Parathyroid adenoma (tissue), 2 donors: ENCODE measurements around the gene PCDHB14.
"Not testable (repeated sequence)": the region's sequence is repeated elsewhere in the genome, so short reads cannot be mapped to it uniquely, and the experiment has no call there.

Source experiments
- H2AFZ ChIP-seq: fragments of 300-600 bp; sonication (generic); one replicate; pipeline ENCODE4 v1.7.0; 2017; ENCODE audit warnings: antibody characterized with exemption, mild to moderate bottlenecking
- H3K27ac ChIP-seq: fragments of 300-600 bp; sonication (generic); one replicate; pipeline ENCODE4 v1.7.0; 2017
- H3K27me3 ChIP-seq: fragments of 300-600 bp; sonication (generic); one replicate; pipeline ENCODE4 v1.7.0; 2017; ENCODE audit warnings: low read length; ENCODE audit not compliant: control insufficient read depth, insufficient read depth
- H3K36me3 ChIP-seq: fragments of 300-600 bp; sonication (generic); one replicate; pipeline ENCODE4 v1.7.0; 2017; ENCODE audit warnings: low read length; ENCODE audit not compliant: control insufficient read depth, insufficient read depth
- H3K4me1 ChIP-seq: fragments of 300-600 bp; sonication (generic); one replicate; pipeline ENCODE4 v1.7.0; 2017; ENCODE audit warnings: control low read depth
- H3K4me2 ChIP-seq: fragments of 300-600 bp; sonication (generic); one replicate; pipeline ENCODE4 v1.7.0; 2017; ENCODE audit warnings: low read length
- H3K4me3 ChIP-seq: fragments of 300-600 bp; sonication (generic); one replicate; pipeline ENCODE4 v1.7.0; 2017; ENCODE audit warnings: low read depth, low read length
- H3K79me2 ChIP-seq: fragments of 300-600 bp; sonication (generic); one replicate; pipeline ENCODE4 v1.7.0; 2017; ENCODE audit warnings: control low read depth
- H3K9ac ChIP-seq: fragments of 300-600 bp; sonication (generic); one replicate; pipeline ENCODE4 v1.7.0; 2017; ENCODE audit warnings: mild to moderate bottlenecking
- H3K9me3 ChIP-seq: fragments of 300-600 bp; sonication (generic); one replicate; pipeline ENCODE4 v1.7.0; 2017; ENCODE audit warnings: low read length; ENCODE audit not compliant: control insufficient read depth
- CTCF ChIP-seq: fragments of 300-600 bp; sonication (generic); IDR thresholded peaks from one replicate; pipeline ENCODE4 v1.7.0; 2017; ENCODE audit warnings: antibody characterized with exemption, mild to moderate bottlenecking
- donor health status: primary hyperparathyroidism.

PCDHB14 gene

GRCh38 chr5:141192110-141192725 is 30.9 kb upstream of the PCDHB14 start, which contains the start of gene PCDHB10:
TSS of gene PCDHB10 (plus strand) at chr5:141192353. CDS start at chr5:141192553, 200 bp downstream.
- TF ChIP-seq CTCF = no peak
- Histone ChIP-seq H3K4me1 (no peaks in the 10 kb centered on the region), H3K9ac (no peak within 1 kb of the TSS), H3K4me2 (no peak within 1 kb of the TSS), H3K27ac (no peak within 1 kb of the TSS), H3K36me3 (no peaks in the 10 kb centered on the region), H3K4me3 (no peak within 1 kb of the TSS), H3K9me3 (no peaks in the 10 kb centered on the region), H2AFZ (no peak within 1 kb of the TSS), H3K27me3 (peaks cover 2% of the 10 kb centered on the region), H3K79me2 (no peaks in the 10 kb centered on the region)

- not testable (repeated sequence) for H3K9ac ChIP-seq, H3K79me2 ChIP-seq, H2AFZ ChIP-seq, H3K9me3 ChIP-seq, H3K4me3 ChIP-seq, H3K36me3 ChIP-seq, H3K4me2 ChIP-seq, H3K27me3 ChIP-seq, H3K4me1 ChIP-seq, H3K27ac ChIP-seq
Measured at GRCh38 chr5:141194332-141194731, 28.8 kb upstream of the PCDHB14 start.

GRCh38 chr5:141196363-141196762 is 26.8 kb upstream of the PCDHB14 start:
- Histone ChIP-seq H2AFZ (no peak overlapping the region), H3K4me3 (no peak overlapping the region), H3K4me2 (no peak overlapping the region), H3K4me1 (no peaks in the 10 kb centered on the region), H3K27ac (no peak overlapping the region), H3K36me3 (no peaks in the 10 kb centered on the region), H3K27me3 (no peaks in the 10 kb centered on the region), H3K79me2 (no peaks in the 10 kb centered on the region), H3K9me3 (no peaks in the 10 kb centered on the region), H3K9ac (no peak overlapping the region)
- no peak for TF ChIP-seq CTCF

- Histone ChIP-seq H3K36me3 (no peaks in the 10 kb centered on the region), H3K9ac (no peak within 1 kb of the TSS), H3K27ac (peak within 1 kb of the TSS; percentile 82), H3K4me1 (no peaks in the 10 kb centered on the region), H3K9me3 (no peaks in the 10 kb centered on the region), H3K4me2 (peak within 1 kb of the TSS; percentile 14), H3K79me2 (no peaks in the 10 kb centered on the region), H2AFZ (peak within 1 kb of the TSS; percentile 83), H3K27me3 (no peaks in the 10 kb centered on the region), H3K4me3 (peak within 1 kb of the TSS; percentile 59)
- peak; percentile 47 for TF ChIP-seq CTCF
Measured at GRCh38 chr5:141199359-141200235, 23.5 kb upstream of the PCDHB14 start, which contains the start of gene PCDHB11. TSS of gene PCDHB11 (plus strand) at chr5:141199627. CDS start at chr5:141199775, 148 bp downstream.

- not testable (repeated sequence) for H3K79me2 ChIP-seq, H3K4me1 ChIP-seq, H3K27me3 ChIP-seq, H3K4me2 ChIP-seq, H3K27ac ChIP-seq, H3K4me3 ChIP-seq, H2AFZ ChIP-seq, H3K9me3 ChIP-seq, H3K36me3 ChIP-seq, H3K9ac ChIP-seq
Measured at GRCh38 chr5:141201126-141201525, 22.0 kb upstream of the PCDHB14 start.

- not testable (repeated sequence) for H3K36me3 ChIP-seq, H3K4me2 ChIP-seq, H3K27me3 ChIP-seq, H3K27ac ChIP-seq, H3K4me3 ChIP-seq, H3K79me2 ChIP-seq, H3K9ac ChIP-seq, H3K4me1 ChIP-seq, H3K9me3 ChIP-seq, H2AFZ ChIP-seq
Measured at GRCh38 chr5:141201646-141202045, 21.5 kb upstream of the PCDHB14 start.
